ENCODE data around the gene TPGS1.

Gene TPGS1

GRCh38 chr19:542173-542866 lies 35.0 kb downstream of the TPGS1 start:
- DNase-seq: no peak

- no peak for DNase-seq
Measured at GRCh38 chr19:543910-544608, 36.8 kb downstream of the TPGS1 start, which contains the start of gene GZMM. TSS of gene GZMM (plus strand) at chr19:544053. CDS start at chr19:544072, 19 bp downstream.

GRCh38 chr19:547117-547516 lies 39.8 kb downstream of the TPGS1 start:
- DNase-seq: no peak

GRCh38 chr19:547836-548720 lies 40.8 kb downstream of the TPGS1 start:
- DNase-seq: no peak

- no peak for DNase-seq
Measured at GRCh38 chr19:548886-549830, 41.9 kb downstream of the TPGS1 start.

- no peak for DNase-seq
Measured at GRCh38 chr19:554817-555216, 47.5 kb downstream of the TPGS1 start.

GRCh38 chr19:555474-555808 lies 48.1 kb downstream of the TPGS1 start:
- DNase-seq: no peak

GRCh38 chr19:556611-557382 lies 49.5 kb downstream of the TPGS1 start:
- no peak for DNase-seq

GRCh38 chr19:558770-559439 lies 51.6 kb downstream of the TPGS1 start:
- DNase-seq: no peak

GRCh38 chr19:560121-560520 lies 52.8 kb downstream of the TPGS1 start:
- DNase-seq: no peak

GRCh38 chr19:566403-566802 lies 59.1 kb downstream of the TPGS1 start:
- no peak for DNase-seq

GRCh38 chr19:566844-567243 lies 59.5 kb downstream of the TPGS1 start:
- DNase-seq: no peak

- DNase-seq: no peak
Measured at GRCh38 chr19:567296-567900, 60.1 kb downstream of the TPGS1 start.
